Mesendoderm (in vitro differentiated cells): ENCODE data around the gene SUN1.

Source experiments
- DNase-seq: peaks from one replicate; pipeline ENCODE4 v3.0.0; 2013
- H2AK5ac ChIP-seq: 2 replicates; pipeline ENCODE4 v1.6.1; 2013; ENCODE audit warnings: low read length, inconsistent platforms
- H2BK120ac ChIP-seq: 2 replicates; pipeline ENCODE4 v1.6.1; 2013; ENCODE audit warnings: low read depth, mild to moderate bottlenecking, low read length, moderate library complexity, mixed read lengths
- H2BK15ac ChIP-seq: replicated peaks from 2 replicates; pipeline ENCODE4 v1.6.1; 2013; ENCODE audit warnings: low read depth, mild to moderate bottlenecking, moderate library complexity
- H2BK5ac ChIP-seq: 2 replicates; pipeline ENCODE4 v1.6.1; 2013; ENCODE audit warnings: low read length, inconsistent platforms
- H3K18ac ChIP-seq: 2 replicates; pipeline ENCODE4 v1.6.1; 2013; ENCODE audit warnings: mild to moderate bottlenecking, low read length, mixed read lengths
- H3K23ac ChIP-seq: one replicate; pipeline ENCODE4 v1.6.1; 2013; ENCODE audit warnings: low read length
- H3K27ac ChIP-seq: 2 replicates; pipeline ENCODE4 v1.5.1; 2013; ENCODE audit warnings: low read depth, mild to moderate bottlenecking, inconsistent platforms, low read length, moderate library complexity
- H3K27me3 ChIP-seq: 2 replicates; pipeline ENCODE4 v1.6.1; 2013; ENCODE audit warnings: low read length, control low read depth, mild to moderate bottlenecking, inconsistent platforms; ENCODE audit not compliant: insufficient read depth, poor library complexity
- H3K36me3 ChIP-seq: 2 replicates; pipeline ENCODE4 v1.6.1; 2013; ENCODE audit warnings: low read length, inconsistent platforms; ENCODE audit not compliant: control insufficient read depth, insufficient read depth
- H3K4ac ChIP-seq: one replicate; pipeline ENCODE4 v1.6.1; 2013; ENCODE audit warnings: low read depth, mild to moderate bottlenecking, low read length, moderate library complexity
- H3K4me1 ChIP-seq: 2 replicates; pipeline ENCODE4 v1.6.1; 2013; ENCODE audit warnings: low read depth, low read length, inconsistent platforms; ENCODE audit not compliant: control insufficient read depth
- H3K4me2 ChIP-seq: 2 replicates; pipeline ENCODE4 v1.6.1; 2013; ENCODE audit warnings: low read length
- H3K4me3 ChIP-seq: 2 replicates; pipeline ENCODE4 v1.5.1; 2013; ENCODE audit warnings: mild to moderate bottlenecking, low read length
- H3K56ac ChIP-seq: one replicate; pipeline ENCODE4 v1.6.1; 2013; ENCODE audit warnings: low read length
- H3K79me1 ChIP-seq: 2 replicates; pipeline ENCODE4 v1.6.1; 2013; ENCODE audit warnings: low read length, inconsistent platforms
- H3K79me2 ChIP-seq: 2 replicates; pipeline ENCODE4 v1.6.1; 2013; ENCODE audit warnings: mild to moderate bottlenecking, low read length; ENCODE audit not compliant: control insufficient read depth, insufficient read depth
- H3K9ac ChIP-seq: 2 replicates; pipeline ENCODE4 v1.6.1; 2013; ENCODE audit warnings: low read length, inconsistent platforms
- H4K5ac ChIP-seq: one replicate; pipeline ENCODE4 v1.6.1; 2013; ENCODE audit warnings: low read length
- H4K8ac ChIP-seq: one replicate; pipeline ENCODE4 v1.6.1; 2013; ENCODE audit warnings: low read depth, mild to moderate bottlenecking, control low read depth, low read length, moderate library complexity
- WGBS: extraction: QIAGEN DNeasy Blood & Tissue Kit; methylation state at CpG from one replicate; pipeline ENCODE4 v1.1.7; 2013; ENCODE audit warnings: low lambda C conversion rate, missing lambda C conversion rate; ENCODE audit not compliant: insufficient coverage; ENCODE audit errors: extremely low coverage; 5-methylcytosine and 5-hydroxymethylcytosine counted together

The SUN1 gene

GRCh38 chr7:837001-837400, 4.7 kb downstream of the SUN1 start:
- no peaks in the 10 kb centered on the region for H3K27me3 ChIP-seq
- no peak overlapping the region for H3K18ac ChIP-seq
- DNase-seq, result no peak
- no peak overlapping the region for H3K4me2 ChIP-seq
- no peak overlapping the region for H2BK5ac ChIP-seq
- no peak overlapping the region for H2BK15ac ChIP-seq
- H3K56ac ChIP-seq, result no peak overlapping the region
- no peak overlapping the region for H3K4ac ChIP-seq
- no peak overlapping the region for H4K5ac ChIP-seq
- H3K4me1 ChIP-seq, result no peaks in the 10 kb centered on the region
- no peak overlapping the region for H3K23ac ChIP-seq
- WGBS, result no CpG with 5 or more reads among the region's 19 CpGs
- H3K27ac ChIP-seq, result no peak overlapping the region
- peaks cover 25% of the 10 kb centered on the region for H3K79me1 ChIP-seq
- no peak overlapping the region for H4K8ac ChIP-seq
- H2BK120ac ChIP-seq, result no peak overlapping the region
- H3K4me3 ChIP-seq, result no peak overlapping the region
- H3K79me2 ChIP-seq, result peaks cover 41% of the 10 kb centered on the region
- no peak overlapping the region for H2AK5ac ChIP-seq
- H3K9ac ChIP-seq, result no peak overlapping the region
- peaks cover 14% of the 10 kb centered on the region for H3K36me3 ChIP-seq

- peaks cover 21% of the 10 kb centered on the region for H3K79me2 ChIP-seq
- peaks cover 18% of the 10 kb centered on the region for H3K36me3 ChIP-seq
- no peak overlapping the region for H3K9ac ChIP-seq
- no peak overlapping the region for H3K4me2 ChIP-seq
- DNase-seq, result no peak
- no peak overlapping the region for H4K8ac ChIP-seq
- no peak overlapping the region for H3K23ac ChIP-seq
- WGBS, result no CpG with 5 or more reads among the region's 24 CpGs
- H3K27ac ChIP-seq, result no peak overlapping the region
- no peaks in the 10 kb centered on the region for H3K27me3 ChIP-seq
- H3K4me1 ChIP-seq, result no peaks in the 10 kb centered on the region
- no peak overlapping the region for H3K4me3 ChIP-seq
- no peak overlapping the region for H2BK15ac ChIP-seq
- H4K5ac ChIP-seq, result no peak overlapping the region
- H2BK5ac ChIP-seq, result no peak overlapping the region
- peaks cover 23% of the 10 kb centered on the region for H3K79me1 ChIP-seq
- no peak overlapping the region for H2BK120ac ChIP-seq
- no peak overlapping the region for H2AK5ac ChIP-seq
- H3K18ac ChIP-seq, result no peak overlapping the region
- H3K4ac ChIP-seq, result no peak overlapping the region
- H3K56ac ChIP-seq, result no peak overlapping the region
Measured at GRCh38 chr7:840001-840600, 7.8 kb downstream of the SUN1 start.

- H4K8ac ChIP-seq, result no peak overlapping the region
- no peak overlapping the region for H2BK5ac ChIP-seq
- peaks cover 14% of the 10 kb centered on the region for H3K36me3 ChIP-seq
- H3K56ac ChIP-seq, result no peak overlapping the region
- H2AK5ac ChIP-seq, result no peak overlapping the region
- no peak for DNase-seq
- H3K9ac ChIP-seq, result no peak overlapping the region
- H3K27me3 ChIP-seq, result no peaks in the 10 kb centered on the region
- H3K23ac ChIP-seq, result no peak overlapping the region
- H2BK120ac ChIP-seq, result no peak overlapping the region
- H3K27ac ChIP-seq, result no peak overlapping the region
- no peak overlapping the region for H3K4me2 ChIP-seq
- no peak overlapping the region for H3K18ac ChIP-seq
- H3K4me3 ChIP-seq, result no peak overlapping the region
- no peak overlapping the region for H2BK15ac ChIP-seq
- H3K4ac ChIP-seq, result no peak overlapping the region
- H3K79me1 ChIP-seq, result peaks cover 13% of the 10 kb centered on the region
- H3K4me1 ChIP-seq, result no peaks in the 10 kb centered on the region
- WGBS, result no CpG with 5 or more reads among the region's 16 CpGs
- no peak overlapping the region for H4K5ac ChIP-seq
- H3K79me2 ChIP-seq, result peaks cover 8% of the 10 kb centered on the region
Measured at GRCh38 chr7:841943-842342, 9.7 kb downstream of the SUN1 start.

GRCh38 chr7:842431-843031, 10.3 kb downstream of the SUN1 start:
- Histone ChIP-seq H2AK5ac (no peak overlapping the region), H3K18ac (no peak overlapping the region), H3K27me3 (no peaks in the 10 kb centered on the region), H3K4ac (no peak overlapping the region), H3K4me2 (no peak overlapping the region), H3K79me2 (peaks cover 4% of the 10 kb centered on the region), H3K4me1 (no peaks in the 10 kb centered on the region), H4K8ac (no peak overlapping the region), H2BK15ac (no peak overlapping the region), H3K36me3 (peaks cover 13% of the 10 kb centered on the region), H4K5ac (no peak overlapping the region), H3K56ac (no peak overlapping the region), H3K23ac (no peak overlapping the region), H3K4me3 (no peak overlapping the region), H2BK120ac (no peak overlapping the region), H3K79me1 (peaks cover 12% of the 10 kb centered on the region), H2BK5ac (no peak overlapping the region), H3K27ac (no peak overlapping the region), H3K9ac (no peak overlapping the region)
- peak; percentile 29 for DNase-seq
- WGBS, result no CpG with 5 or more reads among the region's 8 CpGs

- no peak overlapping the region for H3K18ac ChIP-seq
- no CpG with 5 or more reads among the region's 17 CpGs for WGBS
- H3K36me3 ChIP-seq, result peaks cover 13% of the 10 kb centered on the region
Measured at GRCh38 chr7:843230-843629, 11.0 kb downstream of the SUN1 start.

GRCh38 chr7:844043-844442, 11.8 kb downstream of the SUN1 start:
- Histone ChIP-seq H3K4ac (no peak overlapping the region), H4K5ac (no peak overlapping the region), H3K79me2 (no peaks in the 10 kb centered on the region), H2BK120ac (no peak overlapping the region), H3K56ac (no peak overlapping the region), H3K23ac (no peak overlapping the region), H3K4me1 (no peaks in the 10 kb centered on the region), H3K27me3 (no peaks in the 10 kb centered on the region), H3K4me2 (no peak overlapping the region), H3K18ac (no peak overlapping the region), H3K9ac (no peak overlapping the region), H3K4me3 (no peak overlapping the region), H2BK15ac (no peak overlapping the region), H2AK5ac (no peak overlapping the region), H3K79me1 (peaks cover 6% of the 10 kb centered on the region), H3K36me3 (peaks cover 11% of the 10 kb centered on the region), H4K8ac (no peak overlapping the region), H2BK5ac (no peak overlapping the region), H3K27ac (no peak overlapping the region)
- no CpG with 5 or more reads among the region's 14 CpGs for WGBS
- DNase-seq, result no peak

More at GRCh38 chr7:843230-843629, 11.0 kb downstream of the SUN1 start:
- H3K79me1 ChIP-seq, result peaks cover 8% of the 10 kb centered on the region
- H3K27me3 ChIP-seq, result no peaks in the 10 kb centered on the region
- no peak overlapping the region for H3K4me2 ChIP-seq
- H3K4ac ChIP-seq, result no peak overlapping the region
- no peak overlapping the region for H4K8ac ChIP-seq
- H2BK15ac ChIP-seq, result no peak overlapping the region
- H2BK120ac ChIP-seq, result no peak overlapping the region
- H4K5ac ChIP-seq, result no peak overlapping the region
- no peak overlapping the region for H3K4me3 ChIP-seq
- no peaks in the 10 kb centered on the region for H3K4me1 ChIP-seq
- H3K23ac ChIP-seq, result no peak overlapping the region
- H3K27ac ChIP-seq, result no peak overlapping the region
- no peak overlapping the region for H3K9ac ChIP-seq
- H3K56ac ChIP-seq, result no peak overlapping the region
- DNase-seq, result no peak
- no peak overlapping the region for H2AK5ac ChIP-seq
- H3K79me2 ChIP-seq, result no peaks in the 10 kb centered on the region
- no peak overlapping the region for H2BK5ac ChIP-seq
